ENCODE measurements around the gene HP1BP3.

Gene HP1BP3

GRCh38 chr1:20717452-20718342 is 69.4 kb downstream of the HP1BP3 start, which contains the start of gene KIF17:
Gene KIF17 (minus strand): TSS chr1:20718007. CDS start chr1:20717706, 301 bp downstream.
- Histone ChIP-seq H3K79me2 (ENCODE audit: insufficient read depth, low read depth) (no peaks in the 10 kb centered on the region), H3K4me3 (IDR thresholded peaks at IDR 0.05; ENCODE audit: insufficient read depth, low read depth, low read length) (no peak within 1 kb of the TSS), H3K4me1 (ENCODE audit: low read depth, poor library complexity, severe bottlenecking) (no peaks in the 10 kb centered on the region), H3K27ac (no peak within 1 kb of the TSS), H2AFZ (ENCODE audit: low read depth) (peak within 1 kb of the TSS; percentile 26; the same call in 1 of the 2 replicates), H3K36me3 (ENCODE audit: insufficient read depth) (no peaks in the 10 kb centered on the region), H3K27me3 (ENCODE audit: insufficient read depth, low read depth) (peaks cover 34% of the 10 kb centered on the region), H4K20me1 (ENCODE audit: insufficient read depth) (no peaks in the 10 kb centered on the region), H3K4me2 (peak within 1 kb of the TSS; percentile 53; the same call in 1 of the 2 replicates), H3K9ac (no peak within 1 kb of the TSS)
- TF ChIP-seq CTCF (conservative IDR thresholded peaks at IDR 0.05; ENCODE audit: low read depth, low read length), result no peak

GRCh38 chr1:20716232-20716631 is 70.9 kb downstream of the HP1BP3 start:
- H3K4me2 ChIP-seq, result no peak overlapping the region
- H4K20me1 ChIP-seq (ENCODE audit: insufficient read depth), result no peaks in the 10 kb centered on the region
- no peaks in the 10 kb centered on the region for H3K4me1 ChIP-seq (ENCODE audit: low read depth, poor library complexity, severe bottlenecking)
- no peak overlapping the region for H3K9ac ChIP-seq
- H2AFZ ChIP-seq (ENCODE audit: low read depth), result no peak overlapping the region
- H3K27me3 ChIP-seq (ENCODE audit: insufficient read depth, low read depth), result peaks cover 30% of the 10 kb centered on the region
- H3K36me3 ChIP-seq (ENCODE audit: insufficient read depth), result no peaks in the 10 kb centered on the region
- no peaks in the 10 kb centered on the region for H3K79me2 ChIP-seq (ENCODE audit: insufficient read depth, low read depth)
- no peak overlapping the region for H3K4me3 ChIP-seq (IDR thresholded peaks at IDR 0.05; ENCODE audit: insufficient read depth, low read depth, low read length)
- no peak overlapping the region for H3K27ac ChIP-seq
- TF ChIP-seq CTCF (conservative IDR thresholded peaks at IDR 0.05; ENCODE audit: low read depth, low read length), result no peak

GRCh38 chr1:20715406-20715805 is 71.7 kb downstream of the HP1BP3 start:
- no peak overlapping the region for H3K4me3 ChIP-seq (IDR thresholded peaks at IDR 0.05; ENCODE audit: insufficient read depth, low read depth, low read length)
- H3K27me3 ChIP-seq (ENCODE audit: insufficient read depth, low read depth), result peaks cover 34% of the 10 kb centered on the region
- TF ChIP-seq CTCF (conservative IDR thresholded peaks at IDR 0.05; ENCODE audit: low read depth, low read length), result no peak
- H4K20me1 ChIP-seq (ENCODE audit: insufficient read depth), result no peaks in the 10 kb centered on the region
- no peak overlapping the region for H3K4me2 ChIP-seq
- no peak overlapping the region for H2AFZ ChIP-seq (ENCODE audit: low read depth)
- H3K4me1 ChIP-seq (ENCODE audit: low read depth, poor library complexity, severe bottlenecking), result no peaks in the 10 kb centered on the region
- H3K9ac ChIP-seq, result no peak overlapping the region
- H3K27ac ChIP-seq, result no peak overlapping the region
- H3K36me3 ChIP-seq (ENCODE audit: insufficient read depth), result no peaks in the 10 kb centered on the region
- no peaks in the 10 kb centered on the region for H3K79me2 ChIP-seq (ENCODE audit: insufficient read depth, low read depth)

GRCh38 chr1:20713440-20713839 is 73.7 kb downstream of the HP1BP3 start:
- no peak overlapping the region for H3K4me2 ChIP-seq
- no peak overlapping the region for H2AFZ ChIP-seq (ENCODE audit: low read depth)
- no peak for TF ChIP-seq CTCF (conservative IDR thresholded peaks at IDR 0.05; ENCODE audit: low read depth, low read length)
- no peaks in the 10 kb centered on the region for H3K36me3 ChIP-seq (ENCODE audit: insufficient read depth)
- H3K9ac ChIP-seq, result no peak overlapping the region
- H3K4me3 ChIP-seq (IDR thresholded peaks at IDR 0.05; ENCODE audit: insufficient read depth, low read depth, low read length), result no peak overlapping the region
- H3K4me1 ChIP-seq (ENCODE audit: low read depth, poor library complexity, severe bottlenecking), result no peaks in the 10 kb centered on the region
- H3K27me3 ChIP-seq (ENCODE audit: insufficient read depth, low read depth), result peaks cover 35% of the 10 kb centered on the region
- no peaks in the 10 kb centered on the region for H3K79me2 ChIP-seq (ENCODE audit: insufficient read depth, low read depth)
- no peak overlapping the region for H3K27ac ChIP-seq
- H4K20me1 ChIP-seq (ENCODE audit: insufficient read depth), result no peaks in the 10 kb centered on the region

Measured in KMS-11 (cell line).